ENCODE results near the gene NIBAN1.

NIBAN1 gene

DNA sequence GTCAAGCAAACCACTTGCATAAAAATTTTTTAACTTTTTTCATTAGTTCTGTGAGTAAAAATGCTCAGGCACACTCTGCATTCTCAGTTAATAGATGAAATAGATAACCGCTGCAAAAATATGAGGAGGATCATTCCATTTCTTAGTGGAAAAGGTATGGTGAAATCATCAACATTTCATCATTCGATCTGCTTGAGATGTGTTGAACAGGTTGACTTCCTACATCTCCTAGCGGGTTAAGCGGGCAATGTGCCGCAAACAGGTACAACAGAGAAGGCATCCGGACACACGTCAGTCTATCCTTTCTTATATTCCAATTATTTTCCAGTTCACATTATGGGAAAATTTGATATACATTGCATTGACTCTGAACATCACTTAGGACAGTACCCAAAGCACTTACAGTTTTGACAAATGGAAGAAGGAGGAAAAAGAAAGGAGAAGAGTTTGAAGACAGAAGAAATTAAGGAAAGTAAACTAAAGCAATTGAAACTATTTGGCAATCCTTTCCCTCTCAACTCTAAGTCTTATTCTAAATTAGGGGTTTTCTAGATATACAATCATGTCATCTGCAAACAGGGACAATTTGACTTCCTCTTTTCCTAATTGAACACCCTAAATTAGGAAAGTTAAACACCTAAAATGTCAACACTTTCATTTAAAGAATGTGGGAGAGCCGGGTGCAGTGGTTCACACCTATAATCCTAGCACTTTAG lies 33.5 kb downstream of the NIBAN1 start:
- no peak overlapping the region for H3K27ac ChIP-seq (replicated peaks; ENCODE audit: low read length)
- no CpG with 5 or more reads among the region's 8 CpGs for WGBS, 2 donors (ENCODE audit: extremely low coverage in 2 of 2, insufficient read length in 2 of 2, insufficient replicate concordance in 1 of 2)
- no peak overlapping the region for H4K8ac ChIP-seq (ENCODE audit: low read depth, low read length)

DNA sequence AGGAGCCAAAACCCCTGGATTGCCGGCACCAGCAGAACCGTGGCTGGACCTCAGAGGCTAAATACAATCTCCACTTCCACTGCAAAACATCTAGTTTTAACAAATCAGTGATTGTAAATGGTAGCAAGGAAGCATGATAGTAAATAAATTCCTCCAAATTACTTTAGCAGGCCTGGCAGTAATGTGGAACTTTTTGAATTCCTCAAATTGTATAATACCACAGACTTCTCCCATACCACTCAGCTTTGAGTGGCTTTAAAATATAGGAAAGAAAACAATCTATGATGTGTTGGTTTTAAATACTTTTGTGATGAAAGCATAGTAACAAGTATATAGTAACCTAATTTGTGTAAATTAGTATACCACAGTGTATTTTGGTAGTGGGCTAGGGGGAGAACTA lies 34.1 kb downstream of the NIBAN1 start:
- Histone ChIP-seq H3K79me1 (ENCODE audit: low read depth, low read length) (no peaks in the 10 kb centered on the region), H3K27me3 (ENCODE audit: control insufficient read depth in 3 of 3, insufficient read depth in 3 of 3, low read depth in 1 of 3, low read length in 3 of 3) (no peaks in the 10 kb centered on the region), H3K4me1 (ENCODE audit: control insufficient read depth in 2 of 2, insufficient read depth in 1 of 2, low read depth in 1 of 2, low read length in 2 of 2) (no peaks in the 10 kb centered on the region), H2BK5ac (ENCODE audit: low read length) (no peak overlapping the region), H3K9me3 (replicated peaks in 1 of 2; ENCODE audit: control insufficient read depth in 2 of 2, insufficient read depth in 1 of 2, low read depth in 1 of 2, low read length in 2 of 2) (no peaks in the 10 kb centered on the region), H3K9ac (ENCODE audit: low read depth, low read length, poor library complexity) (no peak overlapping the region), H2BK12ac (ENCODE audit: low read length) (no peak overlapping the region), H4K91ac (ENCODE audit: low read depth, low read length, poor library complexity) (no peak overlapping the region), H3K4ac (ENCODE audit: low read length) (no peak overlapping the region), H2BK15ac (ENCODE audit: low read length) (no peak overlapping the region), H4K8ac (ENCODE audit: low read depth, low read length) (no peak overlapping the region), H3K18ac (ENCODE audit: low read length) (no peak overlapping the region), H3K4me3 (ENCODE audit: low read length in 2 of 2) (no peak overlapping the region), H3K14ac (ENCODE audit: low read length) (no peak overlapping the region), H2AFZ (ENCODE audit: low read length) (no peak overlapping the region), H3K4me2 (ENCODE audit: insufficient read depth, low read length, poor library complexity, severe bottlenecking) (no peak overlapping the region), H3K23ac (ENCODE audit: low read depth, low read length, poor library complexity) (no peak overlapping the region), H3K27ac (replicated peaks; ENCODE audit: low read length) (no peak overlapping the region), H2BK120ac (ENCODE audit: low read depth, low read length) (no peak overlapping the region), H2AK5ac (ENCODE audit: low read depth, low read length) (no peak overlapping the region), H3K36me3 (replicated peaks in 1 of 2; ENCODE audit: control insufficient read depth in 2 of 2, insufficient read depth in 2 of 2, low read length in 2 of 2) (no peaks in the 10 kb centered on the region)
- DNase-seq (ENCODE audit: low spot score), result no peak
- no CpG with 5 or more reads among the region's 2 CpGs for WGBS, 2 donors (ENCODE audit: extremely low coverage in 2 of 2, insufficient read length in 2 of 2, insufficient replicate concordance in 1 of 2)

More for the DNA sequence above, 33.5 kb downstream of the NIBAN1 start:
- Histone ChIP-seq H2AK5ac (ENCODE audit: low read depth, low read length) (no peak overlapping the region), H2BK120ac (ENCODE audit: low read depth, low read length) (no peak overlapping the region), H3K4me3 (ENCODE audit: low read length in 2 of 2) (no peak overlapping the region), H3K9me3 (replicated peaks in 1 of 2; ENCODE audit: control insufficient read depth in 2 of 2, insufficient read depth in 1 of 2, low read depth in 1 of 2, low read length in 2 of 2) (no peaks in the 10 kb centered on the region), H2AFZ (ENCODE audit: low read length) (no peak overlapping the region), H2BK5ac (ENCODE audit: low read length) (no peak overlapping the region), H2BK12ac (ENCODE audit: low read length) (no peak overlapping the region), H3K27me3 (ENCODE audit: control insufficient read depth in 3 of 3, insufficient read depth in 3 of 3, low read depth in 1 of 3, low read length in 3 of 3) (no peaks in the 10 kb centered on the region), H4K91ac (ENCODE audit: low read depth, low read length, poor library complexity) (no peak overlapping the region), H2BK15ac (ENCODE audit: low read length) (no peak overlapping the region), H3K23ac (ENCODE audit: low read depth, low read length, poor library complexity) (no peak overlapping the region), H3K18ac (ENCODE audit: low read length) (no peak overlapping the region), H3K9ac (ENCODE audit: low read depth, low read length, poor library complexity) (no peak overlapping the region), H3K36me3 (replicated peaks in 1 of 2; ENCODE audit: control insufficient read depth in 2 of 2, insufficient read depth in 2 of 2, low read length in 2 of 2) (no peaks in the 10 kb centered on the region), H3K4ac (ENCODE audit: low read length) (no peak overlapping the region), H3K14ac (ENCODE audit: low read length) (no peak overlapping the region), H3K79me1 (ENCODE audit: low read depth, low read length) (no peaks in the 10 kb centered on the region), H3K4me1 (ENCODE audit: control insufficient read depth in 2 of 2, insufficient read depth in 1 of 2, low read depth in 1 of 2, low read length in 2 of 2) (no peaks in the 10 kb centered on the region), H3K4me2 (ENCODE audit: insufficient read depth, low read length, poor library complexity, severe bottlenecking) (no peak overlapping the region)
- DNase-seq (ENCODE audit: low spot score), result no peak

DNA sequence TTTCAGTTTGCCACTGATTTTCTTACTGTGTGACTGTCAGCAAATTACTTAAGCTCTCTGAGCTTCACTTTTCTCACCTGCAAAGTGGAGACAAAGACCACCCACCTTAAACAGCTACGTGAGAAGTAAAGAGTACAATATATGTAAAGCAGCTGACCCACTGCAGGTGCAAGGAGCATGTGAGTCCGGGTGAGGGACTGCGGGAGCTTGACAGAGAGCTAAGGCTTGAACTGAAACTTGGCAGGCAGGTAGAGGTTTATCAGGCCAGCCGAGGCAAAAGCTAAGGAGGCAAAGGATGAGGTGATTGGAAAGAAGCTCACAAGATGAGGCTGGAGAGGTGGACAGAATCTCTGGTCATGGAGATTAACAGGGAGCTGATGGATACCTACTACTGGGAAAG lies 36.6 kb downstream of the NIBAN1 start:
- H2BK5ac ChIP-seq (ENCODE audit: low read length), result no peak overlapping the region
- H3K4me2 ChIP-seq (ENCODE audit: insufficient read depth, low read length, poor library complexity, severe bottlenecking), result no peak overlapping the region
- no peaks in the 10 kb centered on the region for H3K36me3 ChIP-seq (replicated peaks in 1 of 2; ENCODE audit: control insufficient read depth in 2 of 2, insufficient read depth in 2 of 2, low read length in 2 of 2)
- H2AFZ ChIP-seq (ENCODE audit: low read length), result no peak overlapping the region
- no peaks in the 10 kb centered on the region for H3K9me3 ChIP-seq (replicated peaks in 1 of 2; ENCODE audit: control insufficient read depth in 2 of 2, insufficient read depth in 1 of 2, low read depth in 1 of 2, low read length in 2 of 2)
- H2BK15ac ChIP-seq (ENCODE audit: low read length), result no peak overlapping the region
- no peak overlapping the region for H3K4me3 ChIP-seq (ENCODE audit: low read length in 2 of 2)
- no peaks in the 10 kb centered on the region for H3K4me1 ChIP-seq (ENCODE audit: control insufficient read depth in 2 of 2, insufficient read depth in 1 of 2, low read depth in 1 of 2, low read length in 2 of 2)
- H3K23ac ChIP-seq (ENCODE audit: low read depth, low read length, poor library complexity), result no peak overlapping the region
- H2BK120ac ChIP-seq (ENCODE audit: low read depth, low read length), result no peak overlapping the region
- no peak overlapping the region for H3K9ac ChIP-seq (ENCODE audit: low read depth, low read length, poor library complexity)
- no peak overlapping the region for H3K4ac ChIP-seq (ENCODE audit: low read length)
- no peak overlapping the region for H4K8ac ChIP-seq (ENCODE audit: low read depth, low read length)
- no peak overlapping the region for H2BK12ac ChIP-seq (ENCODE audit: low read length)
- H3K18ac ChIP-seq (ENCODE audit: low read length), result no peak overlapping the region
- H2AK5ac ChIP-seq (ENCODE audit: low read depth, low read length), result no peak overlapping the region
- no peaks in the 10 kb centered on the region for H3K27me3 ChIP-seq (ENCODE audit: control insufficient read depth in 3 of 3, insufficient read depth in 3 of 3, low read depth in 1 of 3, low read length in 3 of 3)
- WGBS, 2 donors (ENCODE audit: extremely low coverage in 2 of 2, insufficient read length in 2 of 2, insufficient replicate concordance in 1 of 2), result no CpG with 5 or more reads among the region's 4 CpGs
- DNase-seq (ENCODE audit: low spot score), result no peak
- no peak overlapping the region for H3K14ac ChIP-seq (ENCODE audit: low read length)
- no peak overlapping the region for H3K27ac ChIP-seq (replicated peaks; ENCODE audit: low read length)
- H3K79me1 ChIP-seq (ENCODE audit: low read depth, low read length), result no peaks in the 10 kb centered on the region
- no peak overlapping the region for H4K91ac ChIP-seq (ENCODE audit: low read depth, low read length, poor library complexity)

DNA sequence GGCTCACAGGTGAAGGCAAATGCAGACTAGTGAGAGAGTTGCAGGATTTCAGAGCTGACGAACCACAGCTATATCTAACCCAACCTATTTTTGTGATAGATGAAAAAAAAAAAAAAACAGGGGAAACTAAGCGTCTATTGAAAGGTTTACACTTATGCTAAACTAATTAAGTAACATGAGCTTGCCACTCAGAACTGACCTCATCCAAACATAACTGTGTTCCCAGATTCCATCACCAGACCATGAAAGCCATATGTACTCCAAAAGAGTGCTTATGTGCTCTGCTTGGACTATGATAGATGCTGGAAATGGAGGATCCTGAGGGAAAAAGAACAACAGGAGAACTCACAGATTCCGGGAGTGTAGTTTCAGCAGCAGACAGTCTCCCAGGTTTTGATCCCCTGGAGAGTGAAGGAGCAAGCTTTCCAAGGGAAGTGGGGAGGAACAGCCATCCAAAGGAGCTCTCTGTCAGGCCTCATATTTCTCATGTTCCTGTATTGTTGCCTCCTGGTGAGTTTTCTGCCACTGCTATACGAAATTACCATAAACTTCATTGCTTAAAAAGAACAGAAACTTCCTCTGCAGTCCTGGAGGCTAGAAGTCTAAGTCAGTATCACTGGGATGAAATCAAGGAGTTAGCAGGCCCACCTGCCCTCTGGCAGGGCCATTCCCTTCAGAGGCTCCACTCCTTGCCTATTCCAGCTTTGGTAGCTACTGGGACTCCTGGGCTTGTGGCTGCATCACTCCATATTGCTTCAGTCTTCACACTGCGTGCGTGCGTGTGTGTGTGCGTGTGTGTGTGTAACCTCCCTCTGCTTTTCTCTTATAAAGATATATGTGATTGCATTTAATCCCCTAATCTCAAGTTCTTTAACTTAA lies 38.1 kb downstream of the NIBAN1 start:
- no peak overlapping the region for H3K23ac ChIP-seq (ENCODE audit: low read depth, low read length, poor library complexity)
- no peaks in the 10 kb centered on the region for H3K36me3 ChIP-seq (replicated peaks in 1 of 2; ENCODE audit: control insufficient read depth in 2 of 2, insufficient read depth in 2 of 2, low read length in 2 of 2)
- DNase-seq (ENCODE audit: low spot score), result no peak
- H3K9me3 ChIP-seq (replicated peaks in 1 of 2; ENCODE audit: control insufficient read depth in 2 of 2, insufficient read depth in 1 of 2, low read depth in 1 of 2, low read length in 2 of 2), result no peaks in the 10 kb centered on the region
- H3K14ac ChIP-seq (ENCODE audit: low read length), result no peak overlapping the region
- H2BK12ac ChIP-seq (ENCODE audit: low read length), result no peak overlapping the region
- no peaks in the 10 kb centered on the region for H3K4me1 ChIP-seq (ENCODE audit: control insufficient read depth in 2 of 2, insufficient read depth in 1 of 2, low read depth in 1 of 2, low read length in 2 of 2)
- no peaks in the 10 kb centered on the region for H3K27me3 ChIP-seq (ENCODE audit: control insufficient read depth in 3 of 3, insufficient read depth in 3 of 3, low read depth in 1 of 3, low read length in 3 of 3)
- H3K4me3 ChIP-seq (ENCODE audit: low read length in 2 of 2), result no peak overlapping the region
- WGBS, 2 donors (ENCODE audit: extremely low coverage in 2 of 2, insufficient read length in 2 of 2, insufficient replicate concordance in 1 of 2), result no CpG with 5 or more reads among the region's 8 CpGs
- H3K18ac ChIP-seq (ENCODE audit: low read length), result no peak overlapping the region
- no peak overlapping the region for H3K4me2 ChIP-seq (ENCODE audit: insufficient read depth, low read length, poor library complexity, severe bottlenecking)
- H2AFZ ChIP-seq (ENCODE audit: low read length), result no peak overlapping the region
- no peaks in the 10 kb centered on the region for H3K79me1 ChIP-seq (ENCODE audit: low read depth, low read length)
- H3K4ac ChIP-seq (ENCODE audit: low read length), result no peak overlapping the region
- no peak overlapping the region for H3K27ac ChIP-seq (replicated peaks; ENCODE audit: low read length)
- H4K8ac ChIP-seq (ENCODE audit: low read depth, low read length), result no peak overlapping the region
- no peak overlapping the region for H2BK15ac ChIP-seq (ENCODE audit: low read length)
- no peak overlapping the region for H4K91ac ChIP-seq (ENCODE audit: low read depth, low read length, poor library complexity)
- no peak overlapping the region for H2BK5ac ChIP-seq (ENCODE audit: low read length)
- no peak overlapping the region for H2AK5ac ChIP-seq (ENCODE audit: low read depth, low read length)
- no peak overlapping the region for H2BK120ac ChIP-seq (ENCODE audit: low read depth, low read length)
- H3K9ac ChIP-seq (ENCODE audit: low read depth, low read length, poor library complexity), result no peak overlapping the region
